NCI-H226 (cell line): ENCODE measurements around the gene CTNNA3.
"Not testable (repeated sequence)": the region's sequence is repeated elsewhere in the genome, so short reads cannot be mapped to it uniquely, and the experiment has no call there.

Experiments
- DNase-seq: peaks from one replicate; pipeline ENCODE4 v3.0.0-alpha.2; 2015

CTNNA3 gene

GRCh38 chr10:66350622-66351399 is 1345.2 kb downstream of the CTNNA3 start:
- no peak for DNase-seq

DNA sequence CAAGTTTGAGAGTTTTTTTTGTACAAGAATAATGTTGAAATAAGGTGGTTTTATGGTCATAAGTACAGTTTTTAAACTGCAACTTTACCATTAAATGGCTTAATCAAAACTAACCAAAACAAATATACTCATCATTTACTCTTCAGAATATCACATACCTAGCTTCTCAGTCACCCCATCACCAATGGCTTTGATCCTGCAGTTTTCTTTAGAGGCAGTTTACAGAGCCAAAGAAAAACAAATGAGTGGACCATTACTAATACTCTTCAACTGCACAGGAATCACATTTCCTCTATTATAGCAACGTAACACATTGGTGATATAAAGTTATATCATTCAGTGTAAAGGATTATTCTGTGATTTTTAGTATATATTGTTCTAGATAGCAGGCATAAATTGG is 1346.3 kb downstream of the CTNNA3 start:
- no peak for DNase-seq

- DNase-seq = no peak
These were observed 1346.9 kb downstream of the CTNNA3 start for GRCh38 chr10:66349076-66349475.

GRCh38 chr10:66337211-66337610 is 1358.8 kb downstream of the CTNNA3 start:
- DNase-seq = no peak

GRCh38 chr10:66336791-66337190 is 1359.2 kb downstream of the CTNNA3 start:
- no peak for DNase-seq

DNA sequence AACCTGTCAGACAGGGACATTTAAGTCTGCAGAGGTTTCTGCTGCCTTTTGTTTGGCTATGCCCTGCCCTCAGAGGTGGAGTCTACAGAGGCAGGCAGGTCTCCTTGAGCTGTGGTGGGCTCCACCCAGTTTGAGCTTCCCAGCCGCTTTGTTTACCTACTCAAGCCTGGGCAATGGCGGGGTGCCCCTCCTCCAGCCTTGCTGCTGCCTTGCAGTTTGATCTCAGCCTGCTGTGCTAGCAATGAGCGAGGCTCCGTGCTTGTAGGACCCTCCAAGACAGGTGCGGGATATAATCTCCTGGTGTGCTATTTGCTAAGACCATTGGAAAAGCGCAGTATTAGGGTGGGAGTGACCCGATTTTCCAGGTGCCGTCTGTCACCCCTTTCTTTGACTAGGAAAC is 1360.2 kb downstream of the CTNNA3 start:
- DNase-seq = not testable (repeated sequence)

DNA sequence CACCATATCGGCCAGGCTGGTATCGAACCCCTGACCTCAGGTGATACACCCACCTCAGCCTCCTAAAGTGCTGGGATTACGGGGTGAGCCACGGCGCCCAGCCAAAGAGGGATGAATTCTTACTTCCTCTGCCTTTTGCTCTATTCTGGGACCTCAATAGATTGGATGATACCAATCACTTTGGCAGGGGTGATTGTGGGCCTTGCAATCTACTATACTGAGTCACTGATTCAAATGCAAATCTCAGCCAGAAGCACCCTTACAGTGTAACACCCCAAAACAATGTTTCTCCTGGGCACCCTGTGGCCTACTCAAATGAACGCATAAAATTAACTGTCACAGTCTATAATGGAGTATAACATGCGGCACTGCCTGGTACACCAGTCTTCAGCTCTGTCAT is 1366.8 kb downstream of the CTNNA3 start:
- DNase-seq = no peak

GRCh38 chr10:66326876-66327275 is 1369.1 kb downstream of the CTNNA3 start:
- no peak for DNase-seq

- no peak for DNase-seq
These were observed 1373.2 kb downstream of the CTNNA3 start for GRCh38 chr10:66322777-66323176.

GRCh38 chr10:66321723-66322665 is 1374.0 kb downstream of the CTNNA3 start:
- DNase-seq = peak; percentile 2

DNA sequence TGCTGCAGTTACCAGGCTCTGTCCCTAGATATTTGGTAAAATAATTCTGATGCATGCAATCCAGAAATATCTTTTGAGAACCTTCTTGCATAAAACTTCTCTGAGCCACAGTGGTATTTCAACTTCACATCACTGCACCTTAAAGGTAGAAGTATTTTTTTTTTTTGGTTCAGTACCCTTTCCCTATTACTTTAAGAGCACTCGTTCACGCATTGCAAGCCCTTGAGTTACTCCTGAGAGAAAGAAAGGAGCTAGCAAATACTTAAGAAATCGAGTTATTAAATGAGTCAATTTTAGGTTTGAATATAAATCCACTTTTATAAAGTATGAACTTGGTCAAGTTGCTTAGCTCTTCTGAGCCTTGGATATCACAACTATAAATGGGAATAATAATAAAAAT is 1377.2 kb downstream of the CTNNA3 start:
- no peak for DNase-seq

DNA sequence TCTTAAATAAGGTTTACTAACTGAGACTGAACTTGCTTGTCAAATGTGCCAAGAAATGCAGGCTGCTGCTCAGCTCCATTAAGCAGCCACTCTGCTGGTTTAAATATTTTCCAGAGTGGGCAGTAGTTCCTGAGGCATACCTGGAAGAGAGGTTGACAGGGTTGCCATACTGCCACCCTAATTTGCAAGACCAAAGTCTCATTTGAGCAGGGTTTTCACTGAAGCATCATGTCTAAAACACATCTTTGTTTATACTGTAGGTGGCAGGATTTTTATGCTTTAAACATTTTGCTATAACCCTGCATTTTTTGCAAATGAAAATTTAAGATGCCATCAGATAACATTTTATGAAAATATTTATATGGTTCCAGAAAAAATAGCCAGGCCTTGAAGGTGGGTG is 1388.2 kb downstream of the CTNNA3 start:
- no peak for DNase-seq

DNA sequence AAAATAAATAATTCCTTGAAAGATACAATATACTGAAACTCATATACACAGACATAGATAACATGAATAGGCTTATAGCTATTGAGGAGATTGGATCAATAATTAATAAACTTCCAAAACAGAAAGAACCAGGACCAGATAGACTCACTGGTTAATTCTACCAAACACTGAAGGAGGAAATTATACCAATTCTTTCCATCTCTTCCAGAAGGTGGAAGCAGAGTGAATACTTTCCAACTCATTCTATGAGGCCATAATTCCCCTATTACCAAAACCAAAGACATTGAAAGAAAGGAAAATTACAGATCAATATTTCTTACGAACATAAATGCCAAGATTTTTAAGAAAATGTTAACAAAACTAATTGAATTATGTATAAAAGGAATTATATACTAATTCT is 1394.9 kb downstream of the CTNNA3 start:
- DNase-seq = no peak

- DNase-seq = no peak
These were observed 1400.4 kb downstream of the CTNNA3 start for GRCh38 chr10:66295602-66296001.

DNA sequence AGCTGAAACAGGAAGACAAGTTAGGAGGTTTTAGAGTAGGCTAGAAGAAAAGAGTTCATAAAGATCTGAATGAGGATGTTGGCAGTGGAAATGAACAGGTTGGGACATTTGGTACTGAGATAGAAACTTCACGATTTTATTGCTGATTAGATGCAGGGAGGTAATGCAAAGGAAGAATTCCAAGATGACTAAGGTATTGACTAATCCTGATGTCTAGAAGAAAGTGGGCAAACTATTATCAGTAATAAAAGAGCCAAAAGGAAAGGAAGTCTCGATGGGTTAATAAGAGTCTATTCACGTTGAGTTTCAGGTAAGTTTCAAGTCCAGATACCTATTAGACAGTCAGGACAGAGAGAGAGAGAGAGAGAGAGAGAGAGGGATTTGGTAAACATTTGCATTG is 1401.5 kb downstream of the CTNNA3 start:
- DNase-seq = no peak

GRCh38 chr10:66292922-66293321 is 1403.1 kb downstream of the CTNNA3 start:
- DNase-seq = no peak

DNA sequence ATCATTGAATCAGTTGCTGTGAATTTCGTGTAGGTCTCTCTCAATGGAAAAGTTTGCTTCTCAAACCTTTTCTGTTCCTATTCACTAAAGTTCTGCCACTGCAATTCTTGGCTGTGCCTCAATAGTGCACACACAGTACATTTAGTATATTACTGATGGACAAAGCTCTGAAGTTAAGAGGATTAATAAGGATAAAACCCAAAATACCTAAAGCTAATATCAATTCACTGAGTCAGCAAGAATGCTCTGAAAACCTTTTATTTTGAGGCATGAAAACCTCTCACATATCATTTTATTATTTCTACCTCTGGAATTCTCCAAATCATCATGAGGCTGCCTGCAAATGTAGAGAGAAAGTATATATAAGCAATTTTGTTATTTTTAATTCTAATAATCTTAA is 1403.5 kb downstream of the CTNNA3 start:
- DNase-seq = no peak

DNA sequence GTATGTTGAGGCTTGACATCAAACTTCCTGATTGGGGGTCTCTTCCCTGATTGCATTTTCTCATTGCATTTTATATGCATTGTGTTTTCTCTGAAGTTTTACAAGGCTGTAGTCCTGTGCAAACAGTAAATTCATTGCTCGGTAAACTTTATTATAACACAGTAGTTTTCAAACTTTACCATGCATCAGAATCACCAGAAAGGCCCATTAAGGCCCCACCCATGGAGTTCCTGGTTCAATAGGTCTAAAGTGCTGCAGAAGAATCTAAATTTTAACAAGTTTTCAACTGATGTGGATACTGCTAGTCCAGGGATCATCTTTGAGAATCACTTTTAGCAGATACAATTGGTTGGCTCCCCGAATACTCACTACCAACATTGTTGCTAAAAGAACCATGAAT is 1404.9 kb downstream of the CTNNA3 start:
- DNase-seq = no peak

GRCh38 chr10:66284621-66285020 is 1411.4 kb downstream of the CTNNA3 start:
- DNase-seq = no peak

DNA sequence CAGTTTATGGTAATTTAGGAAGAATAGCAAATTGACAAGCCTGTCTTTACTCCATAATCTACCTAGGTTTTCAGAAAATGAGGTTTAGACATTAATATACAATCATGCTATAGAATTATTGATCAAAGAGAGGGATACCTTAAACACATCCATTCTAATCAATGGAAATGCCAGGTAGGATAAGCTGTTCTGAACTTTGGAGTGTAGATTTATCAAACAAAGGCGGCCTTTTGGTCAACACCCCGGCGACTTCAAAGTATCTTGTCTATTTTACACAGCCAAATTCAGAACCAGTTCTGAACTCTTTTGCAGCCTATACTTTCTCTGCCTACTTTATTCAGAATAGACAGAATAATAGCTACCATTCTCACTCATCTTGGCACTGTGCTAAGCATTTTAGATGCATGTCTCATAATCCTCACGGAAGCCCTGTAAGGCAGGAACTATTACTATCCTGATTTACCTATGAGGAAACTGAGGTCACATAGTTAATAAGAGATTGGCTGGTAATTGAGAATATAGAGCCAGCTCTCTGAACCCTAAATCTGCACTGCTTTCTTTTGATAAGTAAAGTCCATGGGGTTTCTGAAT is 1412.0 kb downstream of the CTNNA3 start:
- DNase-seq = no peak

DNA sequence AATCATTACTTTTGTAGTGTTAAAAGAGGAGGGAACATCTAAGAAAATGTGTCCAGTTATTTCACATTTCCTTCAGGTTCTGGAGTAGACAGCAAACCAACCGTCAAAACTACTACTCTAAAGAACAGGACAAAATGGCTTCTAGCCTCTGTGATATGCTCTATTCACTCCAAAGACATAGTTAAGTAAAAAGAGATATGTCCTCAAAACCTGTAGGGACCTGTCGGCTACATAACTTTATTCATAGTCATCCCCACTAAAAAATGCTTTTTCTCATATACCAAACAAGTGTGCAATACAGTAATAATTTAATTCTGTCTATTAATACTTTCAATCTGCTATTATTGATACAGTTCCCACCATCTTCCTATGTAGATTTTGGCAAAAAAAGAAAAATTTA is 1412.9 kb downstream of the CTNNA3 start:
- no peak for DNase-seq

- DNase-seq = no peak
These were observed 1414.7 kb downstream of the CTNNA3 start for GRCh38 chr10:66281327-66281726.

- DNase-seq = no peak
These were observed 1418.5 kb downstream of the CTNNA3 start for GRCh38 chr10:66277481-66277880.
